HCT116 (cell line): Measurements from ENCODE around the gene DRAXIN. TPM values are rescaled to one million over a fixed set of nuclear protein-coding genes. Genes with fewer than 3 reads are reported as not detected.

Experiments used
- ATAC-seq: fragments of 200-7000 bp; cut with Tn5 transposase; 2 replicates; pipeline ENCODE4 v1.9.1; 2020; ENCODE audit warnings: mild to moderate bottlenecking, moderate library complexity
- BruUV-seq: library from RNA; stranded (reverse); fragments of 400-500 nt; replicated peaks from 2 replicates; lab custom pipeline; 2021; lab: Mats Ljungman, UMichigan
- CTCF ChIA-PET: fragments of 300-600 bp; sonication (Branson Sonifier 250); formaldehyde crosslinking; loops from one replicate; lab custom pipeline; 2021; ENCODE audit warnings: antibody characterized with exemption; lab: Charles Lee
- POLR2A ChIA-PET: fragments of 300-600, 350-600 bp; sonication (Branson Sonifier 250); formaldehyde crosslinking; loops from one replicate; lab custom pipeline; 2021; ENCODE audit warnings: antibody characterized with exemption; lab: Charles Lee
- RAD21 ChIA-PET, 2 experiments: fragments of 300-600 bp; sonication (Branson Sonifier 250); formaldehyde crosslinking; loops; one replicate each; lab custom pipeline; 2023; ENCODE audit warnings: low total read pairs in 2 of 2; ENCODE audit not compliant: uncharacterized antibody in 2 of 2, unreplicated experiment in 2 of 2, low non-redundant PET in 1 of 2; lab: Charles Lee
- DNase-seq: peaks from one replicate; pipeline ENCODE4 v3.0.0-alpha.2; 2010; ENCODE audit warnings: low read depth, low spot score
- H2AFZ ChIP-seq: fragments of 200-600 bp; shearing (Covaris generic), sonication (generic); 2 replicates; pipeline ENCODE4 v1.6.1; 2017; ENCODE audit warnings: low read depth, mixed run types, mixed read lengths, antibody characterized with exemption, low read length; ENCODE audit not compliant: poor library complexity, severe bottlenecking
- H3K27ac ChIP-seq: 2 replicates; pipeline ENCODE4 v1.5.1; 2012; ENCODE audit warnings: low read depth, low read length
- H3K27me3 ChIP-seq: fragments of 200-600 bp; sonication (generic); 2 replicates; pipeline ENCODE4 v1.6.1; 2016; ENCODE audit warnings: mixed run types, low read length, mixed read lengths; ENCODE audit not compliant: insufficient read depth
- H3K36me3 ChIP-seq, 2 experiments: fragments of 200-500 bp in 1 of 2; fragments of 200-600 bp in 1 of 2; sonication (Bioruptor generic) in 1 of 2; sonication (generic) in 1 of 2; 2 replicates each; pipeline versions ENCODE4 v1.5.1 to v1.6.1; 2014 to 2016; ENCODE audit warnings: low read length in 2 of 2, inconsistent platforms in 1 of 2, mixed read lengths in 1 of 2, mixed run types in 1 of 2; ENCODE audit not compliant: insufficient read depth in 2 of 2, control insufficient read depth in 1 of 2
- H3K4me1 ChIP-seq, 2 experiments: fragments of 200-600 bp in 1 of 2; sonication (generic) in 1 of 2; 2 replicates each; pipeline versions ENCODE4 v1.5.1 to v1.6.1; 2012 to 2017; ENCODE audit warnings: low read length in 2 of 2, inconsistent platforms in 1 of 2, mild to moderate bottlenecking in 1 of 2, mixed read lengths in 1 of 2, mixed run types in 1 of 2, moderate library complexity in 1 of 2; ENCODE audit not compliant: insufficient read depth in 2 of 2, control insufficient read depth in 1 of 2
- H3K4me2 ChIP-seq: fragments of 200-600 bp; sonication (generic); 2 replicates; pipeline ENCODE4 v1.6.1; 2017; ENCODE audit warnings: mixed run types, low read length, mixed read lengths
- H3K4me3 ChIP-seq, 2 experiments: fragments of 200-600 bp in 1 of 2; sonication (generic) in 1 of 2; replicated peaks in 1 of 2; 2 replicates each; pipeline ENCODE4 v1.5.1; 2011 to 2016; ENCODE audit warnings: low read length in 2 of 2, control low read depth in 1 of 2, low read depth in 1 of 2, mild to moderate bottlenecking in 1 of 2, mixed read lengths in 1 of 2, mixed run types in 1 of 2
- H3K79me2 ChIP-seq: fragments of 200-600 bp; sonication (generic); 2 replicates; pipeline ENCODE4 v1.6.1; 2017; ENCODE audit warnings: mild to moderate bottlenecking, mixed run types, low read length, moderate library complexity, mixed read lengths; ENCODE audit not compliant: insufficient read depth
- H3K9ac ChIP-seq: fragments of 200-600 bp; sonication (generic); 2 replicates; pipeline ENCODE4 v1.6.1; 2016; ENCODE audit warnings: low read length, mixed read lengths
- H3K9me2 ChIP-seq: fragments of 200-600 bp; sonication (generic), shearing (Covaris generic); 2 replicates; pipeline ENCODE4 v1.6.1; 2017; ENCODE audit warnings: mixed run types, mild to moderate bottlenecking, moderate library complexity; ENCODE audit not compliant: insufficient read depth
- H3K9me3 ChIP-seq, 2 experiments: fragments of 200-500 bp in 1 of 2; fragments of 200-600 bp in 1 of 2; sonication (Bioruptor generic) in 1 of 2; sonication (generic) in 1 of 2; 2 replicates each; pipeline ENCODE4 v1.6.1; 2014 to 2017; ENCODE audit warnings: low read length in 2 of 2, mixed read lengths in 2 of 2, inconsistent platforms in 1 of 2, low read depth in 1 of 2, mild to moderate bottlenecking in 1 of 2, mixed run types in 1 of 2, moderate library complexity in 1 of 2; ENCODE audit not compliant: control insufficient read depth in 1 of 2, insufficient read depth in 1 of 2
- H4K20me1 ChIP-seq: fragments of 200-600 bp; sonication (generic), shearing (Covaris generic); 2 replicates; pipeline ENCODE4 v1.6.1; 2017; ENCODE audit warnings: mixed run types, mild to moderate bottlenecking, moderate library complexity; ENCODE audit not compliant: insufficient read depth
- ATF3 ChIP-seq: IDR thresholded peaks from 2 replicates; pipeline ENCODE4 v1.6.1; 2012
- CBX3 ChIP-seq: IDR thresholded peaks from 2 replicates; pipeline ENCODE4 v1.6.1; 2012; ENCODE audit warnings: low read depth
- CEBPB ChIP-seq: IDR thresholded peaks from 2 replicates; pipeline ENCODE4 v1.6.1; 2012; ENCODE audit warnings: low read depth
- CTCF ChIP-seq, 3 experiments: fragments of 200-600 bp in 1 of 3; sonication (generic) in 1 of 3; IDR thresholded peaks in 2 of 3; conservative IDR thresholded peaks in 1 of 3; 2 replicates each; pipeline ENCODE4 v1.5.1; 2012 to 2017; ENCODE audit warnings: low read depth in 2 of 3, low read length in 2 of 3, antibody characterized with exemption in 1 of 3, borderline replicate concordance in 1 of 3, control low read depth in 1 of 3, mild to moderate bottlenecking in 1 of 3, mixed read lengths in 1 of 3, mixed run types in 1 of 3, moderate library complexity in 1 of 3; ENCODE audit not compliant: insufficient read depth in 1 of 3
- EGR1 ChIP-seq: IDR thresholded peaks from 2 replicates; pipeline ENCODE4 v1.6.1; 2012; ENCODE audit warnings: low read depth
- ELF1 ChIP-seq: IDR thresholded peaks from 2 replicates; pipeline ENCODE4 v1.6.1; 2012; ENCODE audit warnings: low read depth, borderline replicate concordance
- EZH2 ChIP-seq: fragments of 200-600 bp; sonication (generic); IDR thresholded peaks from 2 replicates; pipeline ENCODE4 v1.6.1; 2017; ENCODE audit warnings: antibody characterized with exemption, mixed run types
- EZH2phosphoT487 ChIP-seq: fragments of 200-600 bp; IDR thresholded peaks from 2 replicates; pipeline ENCODE4 v1.6.1; 2018; ENCODE audit warnings: antibody characterized with exemption, borderline replicate concordance
- FOSL1 ChIP-seq: IDR thresholded peaks from 2 replicates; pipeline ENCODE4 v1.6.1; 2012; ENCODE audit warnings: low read depth
- JUND ChIP-seq: IDR thresholded peaks from 2 replicates; pipeline ENCODE4 v1.6.1; 2012
- MAX ChIP-seq: IDR thresholded peaks from 2 replicates; pipeline ENCODE4 v1.6.1; 2012
- POLR2AphosphoS5 ChIP-seq: IDR thresholded peaks from 2 replicates; pipeline ENCODE4 v1.6.1; 2011; ENCODE audit warnings: mild to moderate bottlenecking, low read depth, low read length, moderate library complexity
- REST ChIP-seq: IDR thresholded peaks from 2 replicates; pipeline ENCODE4 v1.6.1; 2012; ENCODE audit warnings: low read depth
- SIN3A ChIP-seq: IDR thresholded peaks from 2 replicates; pipeline ENCODE4 v1.6.1; 2012; ENCODE audit warnings: low read depth
- SP1 ChIP-seq: IDR thresholded peaks from 2 replicates; pipeline ENCODE4 v1.6.1; 2012; ENCODE audit warnings: low read depth
- SRF ChIP-seq: IDR thresholded peaks from 2 replicates; pipeline ENCODE4 v1.6.1; 2012; ENCODE audit warnings: low read depth
- TCF7L2 ChIP-seq: IDR thresholded peaks from 2 replicates; pipeline ENCODE4 v1.7.0; 2011; ENCODE audit warnings: borderline replicate concordance, inconsistent platforms; ENCODE audit not compliant: insufficient read depth, insufficient read length; ENCODE audit errors: extremely low read depth
- ZBTB33 ChIP-seq: IDR thresholded peaks from 2 replicates; pipeline ENCODE4 v1.6.1; 2011; ENCODE audit warnings: mild to moderate bottlenecking, low read length, moderate library complexity; ENCODE audit not compliant: insufficient replicate concordance; ENCODE audit errors: extremely low read depth
- ZFX ChIP-seq: fragments of 450-650 bp; IDR thresholded peaks from 2 replicates; pipeline ENCODE4 v1.6.1; 2017
- intact Hi-C: fragments of 100-400 bp; cut with micrococcal nuclease; formaldehyde crosslinking; loops from 2 replicates; pipeline ENCODE4 v1.10.0; 2022
- total RNA-seq: library from RNA; stranded (reverse); gene quantifications from one replicate; pipeline ENCODE4 v1.2.1, GENCODE V29; 2021; ENCODE audit not compliant: unreplicated experiment

Gene DRAXIN
- total RNA-seq, 1 experiment from 2014 or later: 0.47 TPM

- H3K79me2 ChIP-seq: no peaks in the 10 kb centered on the region
- H3K27ac ChIP-seq: no peak overlapping the region
- no peak overlapping the region for H3K4me2 ChIP-seq
- no peaks in the 10 kb centered on the region for H4K20me1 ChIP-seq
- TF ChIP-seq EGR1 (no peak), SP1 (no peak), EZH2 (no peak), ATF3 (no peak), SRF (no peak), REST (no peak), ZFX (no peak), ELF1 (no peak), SIN3A (no peak), CTCF (IDR thresholded peaks at IDR 0.05 in 2 of 3, conservative IDR thresholded peaks at IDR 0.05 in 1 of 3; ENCODE audit: borderline replicate concordance in 1 of 3, insufficient read depth in 1 of 3, low read depth in 2 of 3, low read length in 2 of 3) (no peak), ZBTB33 (no peak), POLR2AphosphoS5 (no peak), CBX3 (no peak), CEBPB (no peak), JUND (no peak), TCF7L2 (no peak), EZH2phosphoT487 (no peak), FOSL1 (no peak), MAX (no peak)
- intact Hi-C loops: no loop called here
- BruUV-seq: no TSS peak
- H3K9me3 ChIP-seq: no peaks in the 10 kb centered on the region
- RAD21 ChIA-PET: no interaction called here
- no peak overlapping the region for H3K9ac ChIP-seq
- peaks cover 0 to 7% of the 10 kb centered on the region in 2 experiments; a peak in 3 of 4 replicates for H3K4me1 ChIP-seq
- H3K4me3 ChIP-seq: no peak overlapping the region
- no peaks in the 10 kb centered on the region for H3K9me2 ChIP-seq
- peaks cover 0 to 3% of the 10 kb centered on the region in 2 experiments; a peak in 1 of 4 replicates for H3K36me3 ChIP-seq
- DNase-seq (no peak), ATAC-seq (no peak)
- no peak overlapping the region for H2AFZ ChIP-seq
- CTCF ChIA-PET: no interaction called here
- POLR2A ChIA-PET: no interaction called here
- H3K27me3 ChIP-seq: no peaks in the 10 kb centered on the region
These were observed 59.6 kb downstream of the DRAXIN start for GRCh38 chr1:11751087-11751486.
